ENCODE data around the gene CCDC3. TPM values are rescaled to one million over a fixed set of nuclear protein-coding genes. Genes with fewer than 3 reads are reported as not detected.

Gene CCDC3
- total RNA-seq, 4 donors from 2014 or later = 7.9 to 40.6 (median 24.9) TPM

DNA sequence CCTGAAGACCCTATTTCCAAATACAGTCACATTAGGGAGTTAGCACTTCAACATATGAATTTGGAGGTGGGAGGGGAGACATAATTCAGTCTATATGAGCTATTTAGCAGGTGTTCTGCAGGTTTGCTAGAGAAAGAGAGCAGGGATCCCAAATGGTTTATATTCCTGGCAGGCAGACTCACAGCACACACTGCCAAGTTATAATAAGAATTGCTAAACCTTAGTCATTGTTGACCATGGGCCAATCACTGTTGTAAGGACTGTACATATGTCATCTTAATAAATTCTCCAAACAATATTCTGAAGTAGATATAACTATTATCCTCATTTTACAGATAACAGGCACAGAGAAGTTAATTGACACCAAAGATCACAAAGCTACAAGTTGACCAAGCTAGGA is 1.5 kb upstream of the CCDC3 start:
- H3K4me3 ChIP-seq = no peak overlapping the region
- no peak for DNase-seq
- intact Hi-C loops (cut with DNase I; ENCODE audit: low total_unique reads) = no loop called here
- no peaks in the 10 kb centered on the region for H3K27me3 ChIP-seq
- no peak overlapping the region for H3K27ac ChIP-seq
- TF ChIP-seq, protein P1, sequence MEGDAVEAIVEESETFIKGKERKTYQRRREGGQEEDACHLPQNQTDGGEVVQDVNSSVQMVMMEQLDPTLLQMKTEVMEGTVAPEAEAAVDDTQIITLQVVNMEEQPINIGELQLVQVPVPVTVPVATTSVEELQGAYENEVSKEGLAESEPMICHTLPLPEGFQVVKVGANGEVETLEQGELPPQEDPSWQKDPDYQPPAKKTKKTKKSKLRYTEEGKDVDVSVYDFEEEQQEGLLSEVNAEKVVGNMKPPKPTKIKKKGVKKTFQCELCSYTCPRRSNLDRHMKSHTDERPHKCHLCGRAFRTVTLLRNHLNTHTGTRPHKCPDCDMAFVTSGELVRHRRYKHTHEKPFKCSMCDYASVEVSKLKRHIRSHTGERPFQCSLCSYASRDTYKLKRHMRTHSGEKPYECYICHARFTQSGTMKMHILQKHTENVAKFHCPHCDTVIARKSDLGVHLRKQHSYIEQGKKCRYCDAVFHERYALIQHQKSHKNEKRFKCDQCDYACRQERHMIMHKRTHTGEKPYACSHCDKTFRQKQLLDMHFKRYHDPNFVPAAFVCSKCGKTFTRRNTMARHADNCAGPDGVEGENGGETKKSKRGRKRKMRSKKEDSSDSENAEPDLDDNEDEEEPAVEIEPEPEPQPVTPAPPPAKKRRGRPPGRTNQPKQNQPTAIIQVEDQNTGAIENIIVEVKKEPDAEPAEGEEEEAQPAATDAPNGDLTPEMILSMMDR (IDR thresholded peaks at IDR 0.05) = no peak
- no peak for TF ChIP-seq POLR2A (IDR thresholded peaks at IDR 0.05)
- H3K36me3 ChIP-seq = no peaks in the 10 kb centered on the region
- no peaks in the 10 kb centered on the region for H3K9me3 ChIP-seq
- H3K4me1 ChIP-seq = peaks cover 0 to 10% of the 10 kb centered on the region in 2 donors

DNA sequence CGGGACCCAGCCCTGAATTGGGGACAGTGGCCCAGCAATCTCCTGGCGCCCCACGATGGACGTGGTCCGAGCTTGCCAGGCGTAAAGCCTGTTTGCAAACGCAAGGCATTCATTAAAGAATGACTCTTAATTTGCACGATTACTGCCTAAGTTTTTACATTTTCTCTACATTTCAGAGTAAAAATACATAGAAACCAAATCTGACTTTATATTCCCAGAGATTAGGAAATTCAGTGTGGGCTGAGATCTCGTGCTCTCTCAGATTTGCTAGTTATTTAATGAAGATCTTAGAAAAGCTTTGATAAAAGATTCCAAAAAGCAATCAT is 337 bp upstream of the CCDC3 start:
- intact Hi-C loops (cut with DNase I; ENCODE audit: low total_unique reads) = no loop called here
- no peak for DNase-seq
- H3K27ac ChIP-seq = no peak overlapping the region

DNA sequence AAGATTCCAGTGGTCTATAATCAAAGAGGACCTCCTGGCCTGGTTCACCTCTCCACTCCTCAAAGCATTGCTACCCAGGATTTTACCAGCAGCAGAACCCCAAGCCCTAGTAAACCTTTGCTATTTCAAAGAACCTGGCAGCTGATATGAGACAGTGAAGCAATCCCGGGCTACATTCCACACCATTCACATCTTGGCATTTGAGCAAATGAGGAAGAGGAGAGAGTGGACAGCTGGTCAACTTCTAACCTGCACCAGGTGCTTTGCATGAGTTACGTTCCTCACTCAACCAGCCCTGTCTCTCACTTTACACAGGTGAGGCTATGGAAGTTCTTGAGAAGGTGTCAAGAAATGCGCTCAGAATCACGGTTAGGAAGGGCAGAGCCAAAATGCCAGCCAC is 1.1 kb downstream of the CCDC3 start:
- Histone ChIP-seq H3K36me3 (no peaks in the 10 kb centered on the region), H3K27me3 (no peaks in the 10 kb centered on the region), H3K4me3 (peak overlapping the region; percentile 32 to 43), H3K4me1 (peaks cover 0 to 10% of the 10 kb centered on the region in 2 donors), H3K9me3 (no peaks in the 10 kb centered on the region), H3K27ac (no peak overlapping the region)
- DNase-seq = no peak
- intact Hi-C loops (cut with DNase I; ENCODE audit: low total_unique reads) = no loop called here
- no peak for TF ChIP-seq POLR2A (IDR thresholded peaks at IDR 0.05)
- TF ChIP-seq, protein P1 (IDR thresholded peaks at IDR 0.05) = no peak

More for the DNA sequence above, 337 bp upstream of the CCDC3 start:
- H3K4me3 ChIP-seq = peak overlapping the region; percentile 32 to 43
- H3K4me1 ChIP-seq = peaks cover 0 to 10% of the 10 kb centered on the region in 2 donors
- TF ChIP-seq, protein P1 (IDR thresholded peaks at IDR 0.05) = no peak
- no peak for TF ChIP-seq POLR2A (IDR thresholded peaks at IDR 0.05)
- no peaks in the 10 kb centered on the region for H3K9me3 ChIP-seq
- H3K36me3 ChIP-seq = no peaks in the 10 kb centered on the region
- H3K27me3 ChIP-seq = no peaks in the 10 kb centered on the region

DNA sequence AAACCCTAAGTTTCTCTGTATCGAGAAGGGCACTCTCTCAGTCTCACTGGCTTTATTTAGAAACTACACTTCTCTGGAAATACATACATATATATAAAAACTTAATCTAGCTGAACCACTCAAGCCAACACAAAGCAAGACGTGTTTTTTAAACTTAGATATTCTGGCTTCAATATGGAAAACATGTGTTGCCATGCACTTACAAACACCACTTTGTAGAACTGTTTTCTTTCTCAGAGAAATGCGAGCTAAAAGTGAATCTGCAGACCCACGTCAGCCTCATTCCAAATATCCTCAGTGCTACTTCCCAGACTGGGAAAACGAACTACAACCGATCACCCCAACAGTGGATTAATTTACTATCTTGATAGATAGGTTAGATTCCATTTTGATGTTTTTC is 1.7 kb downstream of the CCDC3 start:
- peaks cover 0 to 10% of the 10 kb centered on the region in 2 donors for H3K4me1 ChIP-seq
- H3K36me3 ChIP-seq = no peaks in the 10 kb centered on the region
- no peaks in the 10 kb centered on the region for H3K9me3 ChIP-seq
- H3K27ac ChIP-seq = no peak overlapping the region
- DNase-seq = no peak
- peak overlapping the region in 1 of 2 donors; percentile 43 for H3K4me3 ChIP-seq
- TF ChIP-seq, protein P1 (IDR thresholded peaks at IDR 0.05) = no peak
- no peak for TF ChIP-seq POLR2A (IDR thresholded peaks at IDR 0.05)
- intact Hi-C loops (cut with DNase I; ENCODE audit: low total_unique reads) = no loop called here
- no peaks in the 10 kb centered on the region for H3K27me3 ChIP-seq

DNA sequence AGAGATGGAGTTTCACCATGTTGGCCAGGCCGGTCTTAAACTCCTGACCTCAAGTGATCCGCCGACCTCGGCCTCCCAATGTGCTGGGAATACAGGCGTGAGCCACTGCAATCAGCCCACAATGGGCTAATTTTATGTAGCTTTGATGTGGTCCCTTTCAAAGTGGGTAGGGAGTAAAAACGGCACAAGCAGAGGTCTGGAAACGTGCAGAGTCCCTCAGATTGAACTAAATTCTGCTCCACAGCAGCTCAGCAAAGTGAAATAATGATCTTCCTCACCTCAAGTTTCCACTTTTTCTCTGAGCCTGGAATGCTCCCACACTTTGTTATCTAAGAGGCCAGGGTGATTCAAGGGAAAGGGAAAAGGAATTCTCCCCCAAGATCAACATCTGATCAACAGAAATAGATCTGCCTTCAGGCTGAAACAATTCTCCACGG is 6.1 kb downstream of the CCDC3 start:
- TF ChIP-seq POLR2A (IDR thresholded peaks at IDR 0.05) = no peak
- intact Hi-C loops (cut with DNase I; ENCODE audit: low total_unique reads) = no loop called here

DNA sequence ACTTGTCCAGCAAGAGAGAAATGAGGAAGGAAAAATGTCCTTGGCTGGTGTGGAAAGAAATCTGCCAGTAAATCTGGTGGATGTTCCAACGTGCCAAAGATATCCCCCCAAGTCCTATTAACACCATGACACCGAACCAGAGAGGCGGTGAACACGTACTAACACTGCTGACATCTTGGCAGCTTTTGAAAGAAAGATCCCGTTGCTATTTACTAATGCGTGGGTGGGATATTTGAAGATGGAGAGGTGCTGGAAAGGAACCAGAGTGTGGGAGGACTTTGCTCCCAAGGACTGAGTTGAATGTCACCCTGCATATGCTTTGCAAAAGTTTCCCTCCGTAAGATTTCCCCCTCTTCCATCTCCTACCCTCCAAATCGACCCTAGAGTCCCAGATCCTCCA is 7.9 kb downstream of the CCDC3 start:
- Histone ChIP-seq H3K27ac (no peak overlapping the region), H3K4me1 (no peaks in the 10 kb centered on the region), H3K9me3 (no peaks in the 10 kb centered on the region), H3K27me3 (no peaks in the 10 kb centered on the region), H3K36me3 (no peaks in the 10 kb centered on the region), H3K4me3 (no peak overlapping the region)
- no peak for DNase-seq
- TF ChIP-seq POLR2A (IDR thresholded peaks at IDR 0.05) = no peak
- TF ChIP-seq, protein P1 (IDR thresholded peaks at IDR 0.05) = no peak
- intact Hi-C loops (cut with DNase I; ENCODE audit: low total_unique reads) = no loop called here

More for the DNA sequence above, 6.1 kb downstream of the CCDC3 start:
- no peaks in the 10 kb centered on the region for H3K36me3 ChIP-seq
- no peak overlapping the region for H3K27ac ChIP-seq
- no peak overlapping the region for H3K4me3 ChIP-seq
- DNase-seq = no peak
- no peaks in the 10 kb centered on the region for H3K4me1 ChIP-seq
- H3K27me3 ChIP-seq = no peaks in the 10 kb centered on the region
- no peaks in the 10 kb centered on the region for H3K9me3 ChIP-seq

Data from uterus (tissue), 4 donors.